ENCODE results near the gene DYRK1A. TPM values are rescaled to one million over a fixed set of nuclear protein-coding genes. Genes with fewer than 3 reads are reported as not detected.

DYRK1A gene
- total RNA-seq, 1 donor from 2014 or later: 108 TPM

- no peaks in the 10 kb centered on the region for H3K9me3 ChIP-seq (ENCODE audit: low read depth)
- H3K9ac ChIP-seq: no peak overlapping the region
- H3K27me3 ChIP-seq: no peaks in the 10 kb centered on the region
- no peak overlapping the region for H3K4me3 ChIP-seq
- Mint-ChIP-seq H3K4me3 (no peak overlapping the region), H3K27me3 (ENCODE audit: insufficient read depth, low read depth) (no peaks in the 10 kb centered on the region), H3K36me3 (peaks cover 57% of the 10 kb centered on the region), H3K27ac (peak overlapping the region; percentile 55), H3K4me1 (peaks cover 7% of the 10 kb centered on the region), H3K9me3 (peaks cover 26% of the 10 kb centered on the region)
- H3K79me2 ChIP-seq (ENCODE audit: low read depth): peaks cover 58% of the 10 kb centered on the region
- peak; percentile 8 for DNase-seq (ENCODE audit: low spot score)
- no peaks in the 10 kb centered on the region for H3K4me1 ChIP-seq
- no peak overlapping the region for H3K4me2 ChIP-seq
- H3K27ac ChIP-seq: peak overlapping the region; percentile 8
- H4K20me1 ChIP-seq (ENCODE audit: low read depth): no peaks in the 10 kb centered on the region
- H3F3A ChIP-seq (ENCODE audit: low read depth): no peaks in the 10 kb centered on the region
- H3K36me3 ChIP-seq: peaks cover 42% of the 10 kb centered on the region
- no peak for TF ChIP-seq EZH2 (IDR thresholded peaks at IDR 0.05)
- TF ChIP-seq EZH2phosphoT487 (IDR thresholded peaks at IDR 0.05): no peak
- TF ChIP-seq CTCF (IDR thresholded peaks at IDR 0.05): no peak
- no peak overlapping the region for H2AFZ ChIP-seq (replicated peaks)
These were observed 137.4 kb downstream of the DYRK1A start for GRCh38 chr21:37503848-37504467.

- no peak overlapping the region for H3K27ac ChIP-seq
- H3K36me3 Mint-ChIP-seq: peaks cover 60% of the 10 kb centered on the region
- no peak for DNase-seq (ENCODE audit: low spot score)
- TF ChIP-seq CTCF (IDR thresholded peaks at IDR 0.05) (no peak), EZH2phosphoT487 (IDR thresholded peaks at IDR 0.05) (no peak), EZH2 (IDR thresholded peaks at IDR 0.05) (no peak)
- no peaks in the 10 kb centered on the region for H3K27me3 Mint-ChIP-seq (ENCODE audit: insufficient read depth, low read depth)
- no peak overlapping the region for H2AFZ ChIP-seq (replicated peaks)
- no peak overlapping the region for H3K4me3 Mint-ChIP-seq
- H3K9ac ChIP-seq: no peak overlapping the region
- peaks cover 38% of the 10 kb centered on the region for H3K79me2 ChIP-seq (ENCODE audit: low read depth)
- H3K4me1 Mint-ChIP-seq: peaks cover 7% of the 10 kb centered on the region
- H3F3A ChIP-seq (ENCODE audit: low read depth): no peaks in the 10 kb centered on the region
- H3K9me3 ChIP-seq (ENCODE audit: low read depth): no peaks in the 10 kb centered on the region
- no peaks in the 10 kb centered on the region for H3K4me1 ChIP-seq
- H3K9me3 Mint-ChIP-seq: peaks cover 19% of the 10 kb centered on the region
- no peak overlapping the region for H3K27ac Mint-ChIP-seq
- H4K20me1 ChIP-seq (ENCODE audit: low read depth): no peaks in the 10 kb centered on the region
- H3K27me3 ChIP-seq: no peaks in the 10 kb centered on the region
- H3K4me3 ChIP-seq: no peak overlapping the region
- no peak overlapping the region for H3K4me2 ChIP-seq
- H3K36me3 ChIP-seq: peaks cover 26% of the 10 kb centered on the region
These were observed 139.4 kb downstream of the DYRK1A start for GRCh38 chr21:37505963-37506362.

GRCh38 chr21:37507716-37508115 lies 141.1 kb downstream of the DYRK1A start:
- H3K27me3 Mint-ChIP-seq (ENCODE audit: insufficient read depth, low read depth): no peaks in the 10 kb centered on the region
- Histone ChIP-seq H3K9ac (no peak overlapping the region), H3K4me2 (no peak overlapping the region), H4K20me1 (ENCODE audit: low read depth) (no peaks in the 10 kb centered on the region), H3K4me3 (no peak overlapping the region), H3K79me2 (ENCODE audit: low read depth) (peaks cover 32% of the 10 kb centered on the region), H3K4me1 (no peaks in the 10 kb centered on the region), H3K27ac (no peak overlapping the region), H3K27me3 (no peaks in the 10 kb centered on the region), H3F3A (ENCODE audit: low read depth) (no peaks in the 10 kb centered on the region), H3K9me3 (ENCODE audit: low read depth) (no peaks in the 10 kb centered on the region), H2AFZ (replicated peaks) (no peak overlapping the region), H3K36me3 (peaks cover 23% of the 10 kb centered on the region)
- no peak for TF ChIP-seq EZH2phosphoT487 (IDR thresholded peaks at IDR 0.05)
- TF ChIP-seq CTCF (IDR thresholded peaks at IDR 0.05): no peak
- no peak for TF ChIP-seq EZH2 (IDR thresholded peaks at IDR 0.05)
- DNase-seq (ENCODE audit: low spot score): no peak
- H3K27ac Mint-ChIP-seq: no peak overlapping the region
- H3K36me3 Mint-ChIP-seq: peaks cover 61% of the 10 kb centered on the region
- no peak overlapping the region for H3K4me3 Mint-ChIP-seq
- peaks cover 8% of the 10 kb centered on the region for H3K9me3 Mint-ChIP-seq
- peaks cover 7% of the 10 kb centered on the region for H3K4me1 Mint-ChIP-seq

Data from neural progenitor cell (in vitro differentiated cells).